ENCODE measurements around the gene PHC2.

Gene PHC2

GRCh38 chr1:33286451-33287185, 144.3 kb downstream of the PHC2 start:
- Histone ChIP-seq H3K4me2 (ENCODE audit: low read depth, low read length, poor library complexity, severe bottlenecking) (no peak overlapping the region), H3K4me1 (ENCODE audit: insufficient read depth, low read length, poor library complexity, severe bottlenecking) (no peaks in the 10 kb centered on the region), H3K27me3 (ENCODE audit: insufficient read depth, low read length, poor library complexity, severe bottlenecking) (no peaks in the 10 kb centered on the region), H3K79me2 (ENCODE audit: insufficient read depth, low read length) (no peaks in the 10 kb centered on the region), H3K36me3 (ENCODE audit: insufficient read depth, low read length) (peaks cover 43% of the 10 kb centered on the region; the same call in 1 of the 2 replicates), H4K20me1 (ENCODE audit: insufficient read depth, low read length, poor library complexity, severe bottlenecking) (no peaks in the 10 kb centered on the region), H2AFZ (ENCODE audit: low read length) (no peak overlapping the region), H3K9me3 (ENCODE audit: insufficient read depth, low read depth, low read length) (no peaks in the 10 kb centered on the region), H3F3A (ENCODE audit: low read depth) (no peaks in the 10 kb centered on the region), H3K9ac (ENCODE audit: low read depth, low read length, poor library complexity, severe bottlenecking) (no peak overlapping the region), H3K9me2 (replicated peaks; ENCODE audit: low read depth, low read length) (no peaks in the 10 kb centered on the region), H3K4me3 (ENCODE audit: low read length, poor library complexity, severe bottlenecking) (no peak overlapping the region)
- no peak for TF ChIP-seq CTCF (conservative IDR thresholded peaks at IDR 0.05; ENCODE audit: low read length)
- TF ChIP-seq EZH2phosphoT487 (IDR thresholded peaks at IDR 0.05; ENCODE audit: borderline replicate concordance), result no peak

GRCh38 chr1:33284049-33284448, 146.8 kb downstream of the PHC2 start:
- Histone ChIP-seq H3K9me2 (replicated peaks; ENCODE audit: low read depth, low read length) (no peaks in the 10 kb centered on the region), H3K4me2 (ENCODE audit: low read depth, low read length, poor library complexity, severe bottlenecking) (no peak overlapping the region), H3K27me3 (ENCODE audit: insufficient read depth, low read length, poor library complexity, severe bottlenecking) (no peaks in the 10 kb centered on the region), H3K9me3 (ENCODE audit: insufficient read depth, low read depth, low read length) (no peaks in the 10 kb centered on the region), H4K20me1 (ENCODE audit: insufficient read depth, low read length, poor library complexity, severe bottlenecking) (no peaks in the 10 kb centered on the region), H3F3A (ENCODE audit: low read depth) (no peaks in the 10 kb centered on the region), H3K4me1 (ENCODE audit: insufficient read depth, low read length, poor library complexity, severe bottlenecking) (no peaks in the 10 kb centered on the region), H3K4me3 (ENCODE audit: low read length, poor library complexity, severe bottlenecking) (no peak overlapping the region), H3K9ac (ENCODE audit: low read depth, low read length, poor library complexity, severe bottlenecking) (no peak overlapping the region), H3K79me2 (ENCODE audit: insufficient read depth, low read length) (no peaks in the 10 kb centered on the region), H3K36me3 (ENCODE audit: insufficient read depth, low read length) (peaks cover 59% of the 10 kb centered on the region; the same call in 1 of the 2 replicates), H2AFZ (ENCODE audit: low read length) (no peak overlapping the region)
- no peak for TF ChIP-seq EZH2phosphoT487 (IDR thresholded peaks at IDR 0.05; ENCODE audit: borderline replicate concordance)
- no peak for TF ChIP-seq CTCF (conservative IDR thresholded peaks at IDR 0.05; ENCODE audit: low read length)

- H3K9me3 ChIP-seq (ENCODE audit: insufficient read depth, low read depth, low read length), result no peaks in the 10 kb centered on the region
- H3K9me2 ChIP-seq (replicated peaks; ENCODE audit: low read depth, low read length), result no peaks in the 10 kb centered on the region
- no peaks in the 10 kb centered on the region for H3K79me2 ChIP-seq (ENCODE audit: insufficient read depth, low read length)
- TF ChIP-seq EZH2phosphoT487 (IDR thresholded peaks at IDR 0.05; ENCODE audit: borderline replicate concordance), result no peak
- no peaks in the 10 kb centered on the region for H4K20me1 ChIP-seq (ENCODE audit: insufficient read depth, low read length, poor library complexity, severe bottlenecking)
- no peaks in the 10 kb centered on the region for H3K27me3 ChIP-seq (ENCODE audit: insufficient read depth, low read length, poor library complexity, severe bottlenecking)
- no peak overlapping the region for H2AFZ ChIP-seq (ENCODE audit: low read length)
- peaks cover 63% of the 10 kb centered on the region; the same call in 1 of the 2 replicates for H3K36me3 ChIP-seq (ENCODE audit: insufficient read depth, low read length)
- H3K4me1 ChIP-seq (ENCODE audit: insufficient read depth, low read length, poor library complexity, severe bottlenecking), result no peaks in the 10 kb centered on the region
- no peaks in the 10 kb centered on the region for H3F3A ChIP-seq (ENCODE audit: low read depth)
- H3K9ac ChIP-seq (ENCODE audit: low read depth, low read length, poor library complexity, severe bottlenecking), result no peak overlapping the region
- no peak overlapping the region for H3K4me3 ChIP-seq (ENCODE audit: low read length, poor library complexity, severe bottlenecking)
- no peak overlapping the region for H3K4me2 ChIP-seq (ENCODE audit: low read depth, low read length, poor library complexity, severe bottlenecking)
Observed at GRCh38 chr1:33282791-33283190, 148.1 kb downstream of the PHC2 start.
